GM19372 (cell line): ENCODE results near the gene DNLZ.

Experiments
- ATAC-seq: cut with Tn5 transposase; IDR thresholded peaks from one replicate; pipeline ENCODE4 v1.9.1; 2021; ENCODE audit warnings: mild to moderate bottlenecking, low read depth, moderate library complexity; ENCODE audit not compliant: unreplicated experiment

Gene DNLZ

GRCh38 chr9:136377341-136378169, 14.0 kb upstream of the DNLZ start:
- ATAC-seq = no peak

- ATAC-seq = no peak
These were observed 12.9 kb upstream of the DNLZ start for GRCh38 chr9:136376457-136376856.

GRCh38 chr9:136375096-136375495, 11.6 kb upstream of the DNLZ start:
- ATAC-seq = no peak

- no peak for ATAC-seq
These were observed 10.6 kb upstream of the DNLZ start for GRCh38 chr9:136374183-136374575.

- no peak for ATAC-seq
These were observed 10.0 kb upstream of the DNLZ start, which contains the start of gene CARD9 for GRCh38 chr9:136373300-136374182. Gene CARD9 (minus strand): TSS chr9:136373669. CDS start chr9:136372078, 1,591 bp downstream.

- no peak for ATAC-seq
These were observed 9.2 kb upstream of the DNLZ start for GRCh38 chr9:136372561-136373299.

GRCh38 chr9:136372006-136372405, 8.5 kb upstream of the DNLZ start:
- no peak for ATAC-seq

- ATAC-seq = no peak
These were observed 8.0 kb upstream of the DNLZ start for GRCh38 chr9:136371533-136371880.

- no peak for ATAC-seq
These were observed 7.4 kb upstream of the DNLZ start for GRCh38 chr9:136370687-136371532.

- ATAC-seq = no peak
These were observed 6.5 kb upstream of the DNLZ start for GRCh38 chr9:136370037-136370436.

GRCh38 chr9:136368190-136368589, 4.6 kb upstream of the DNLZ start:
- ATAC-seq = no peak

- ATAC-seq = no peak
These were observed 4.0 kb upstream of the DNLZ start for GRCh38 chr9:136367296-136368145.

GRCh38 chr9:136366826-136367225, 3.3 kb upstream of the DNLZ start:
- no peak for ATAC-seq

- ATAC-seq = no peak
These were observed 2.3 kb upstream of the DNLZ start for GRCh38 chr9:136365775-136366222.

GRCh38 chr9:136364942-136365774, 1.6 kb upstream of the DNLZ start:
- ATAC-seq = no peak

GRCh38 chr9:136363949-136364748, 605 bp upstream of the DNLZ start:
- ATAC-seq = peak; percentile 5

GRCh38 chr9:136362450-136362784, 1.1 kb downstream of the DNLZ start:
- ATAC-seq = no peak
